Endothelial cell of umbilical vein (primary cell): ENCODE data around the gene TK2. TPM values are rescaled to one million over a fixed set of nuclear protein-coding genes. Genes with fewer than 3 reads are reported as not detected.

Experiments used
- BruUV-seq: library from RNA; stranded (reverse); fragments of 400-500 nt; replicated peaks from 2 replicates; lab custom pipeline; 2021; lab: Mats Ljungman, UMichigan
- CTCF ChIA-PET: fragments of 300-600, 350-600 bp; sonication (Branson Sonifier 250); formaldehyde crosslinking; loops from one replicate; lab custom pipeline; 2021; ENCODE audit warnings: antibody characterized with exemption, inconsistent platforms; lab: Charles Lee
- POLR2A ChIA-PET: fragments of 300-600, 350-600 bp; sonication (Branson Sonifier 250); formaldehyde crosslinking; loops from one replicate; lab custom pipeline; 2021; ENCODE audit warnings: antibody characterized with exemption, inconsistent platforms; lab: Charles Lee
- DNase-seq: peaks from one replicate; pipeline ENCODE4 v3.0.0-alpha.2; 2011; ENCODE audit warnings: low read depth, low spot score
- FAIRE-seq: peaks from 2 replicates; lab custom pipeline; 2011; peaks lifted over from hg19 to GRCh38; lab: Jason Lieb, UNC
- H2AFZ ChIP-seq: 2 replicates; pipeline ENCODE4 v1.6.0; 2012; ENCODE audit warnings: low read depth, low read length, control low read depth, inconsistent platforms
- H3K27ac ChIP-seq: 2 replicates; pipeline ENCODE4 v1.5.1; 2011; ENCODE audit warnings: low read depth, mild to moderate bottlenecking, control low read depth, low read length, moderate library complexity; ENCODE audit not compliant: insufficient read depth
- H3K27me3 ChIP-seq, 2 experiments: 2 replicates each; pipeline versions ENCODE4 v1.6.0 to v1.6.1; 2011; ENCODE audit warnings: low read length in 2 of 2, mixed read lengths in 1 of 2; ENCODE audit not compliant: control insufficient read depth in 2 of 2, insufficient read depth in 2 of 2
- H3K36me3 ChIP-seq, 2 experiments: 2 replicates in 1 of 2; 3 replicates in 1 of 2; pipeline ENCODE4 v1.5.1; 2011; ENCODE audit warnings: low read length in 2 of 2, mild to moderate bottlenecking in 1 of 2, moderate library complexity in 1 of 2; ENCODE audit not compliant: control insufficient read depth in 2 of 2, insufficient read depth in 2 of 2; ENCODE audit errors: extremely low read depth in 1 of 2
- H3K4me1 ChIP-seq: 3 replicates; pipeline ENCODE4 v1.5.1; 2011; ENCODE audit warnings: mild to moderate bottlenecking, low read length; ENCODE audit not compliant: control insufficient read depth, insufficient read depth; ENCODE audit errors: extremely low read depth
- H3K4me2 ChIP-seq: 2 replicates; pipeline ENCODE4 v1.6.1; 2011; ENCODE audit warnings: low read length, control low read depth, mixed read lengths; ENCODE audit not compliant: insufficient read depth
- H3K4me3 ChIP-seq, 3 experiments: fragments of 200-600 bp in 1 of 3; sonication (generic), shearing (Covaris generic) in 1 of 3; replicated peaks in 1 of 3; 2 replicates each; pipeline ENCODE4 v1.5.1; 2011 to 2016; ENCODE audit warnings: control low read depth in 3 of 3, low read length in 3 of 3, mild to moderate bottlenecking in 2 of 3, inconsistent platforms in 1 of 3, low read depth in 1 of 3, moderate library complexity in 1 of 3; ENCODE audit not compliant: insufficient read depth in 1 of 3
- H3K79me2 ChIP-seq: 2 replicates; pipeline ENCODE4 v1.6.0; 2012; ENCODE audit warnings: low read length, inconsistent platforms; ENCODE audit not compliant: control insufficient read depth, insufficient read depth
- H3K9ac ChIP-seq: replicated peaks from 2 replicates; pipeline ENCODE3; 2011; ENCODE audit warnings: low read length, control low read depth; ENCODE audit not compliant: insufficient read depth; ENCODE audit errors: extremely low read depth
- H3K9me1 ChIP-seq: replicated peaks from 3 replicates; pipeline ENCODE4 v1.6.0; 2011; ENCODE audit warnings: mild to moderate bottlenecking, low read length; ENCODE audit not compliant: control insufficient read depth, insufficient read depth; ENCODE audit errors: extremely low read depth
- H3K9me3 ChIP-seq: replicated peaks from 2 replicates; pipeline ENCODE4 v1.5.1; 2012; ENCODE audit warnings: low read length, inconsistent platforms; ENCODE audit not compliant: control insufficient read depth, insufficient read depth
- H4K20me1 ChIP-seq: replicated peaks from 2 replicates; pipeline ENCODE3; 2011; ENCODE audit warnings: mild to moderate bottlenecking, low read length; ENCODE audit not compliant: control insufficient read depth, insufficient read depth; ENCODE audit errors: extremely low read depth
- EZH2 ChIP-seq: IDR thresholded peaks from 2 replicates; pipeline ENCODE4 v1.6.1; 2012; ENCODE audit warnings: borderline replicate concordance, low read depth, mild to moderate bottlenecking, moderate library complexity, low read length, inconsistent platforms; ENCODE audit not compliant: severe bottlenecking
- FOS ChIP-seq: IDR thresholded peaks from 2 replicates; pipeline ENCODE4 v1.6.1; 2011; ENCODE audit warnings: mild to moderate bottlenecking, low read length, moderate library complexity, borderline replicate concordance; ENCODE audit not compliant: insufficient read depth
- GATA2 ChIP-seq: IDR thresholded peaks from 2 replicates; pipeline ENCODE4 v1.7.0; 2011; ENCODE audit warnings: low read depth, mild to moderate bottlenecking, moderate library complexity, mixed read lengths, low read length; ENCODE audit not compliant: insufficient read length, insufficient read depth
- JUN ChIP-seq: IDR thresholded peaks from 2 replicates; pipeline ENCODE4 v1.6.1; 2011; ENCODE audit warnings: borderline replicate concordance, low read depth; ENCODE audit not compliant: insufficient read length, insufficient read depth
- MYC ChIP-seq: IDR thresholded peaks from one replicate; pipeline ENCODE4 v1.6.1; 2011; ENCODE audit warnings: mild to moderate bottlenecking, low read depth, low read length
- POLR2A ChIP-seq: IDR thresholded peaks from 2 replicates; pipeline ENCODE4 v1.6.1; 2012; ENCODE audit warnings: low read depth, mild to moderate bottlenecking, control low read depth, low read length
- POLR2AphosphoS5 ChIP-seq: IDR thresholded peaks from 2 replicates; pipeline ENCODE4 v1.6.1; 2012; ENCODE audit warnings: low read depth, mild to moderate bottlenecking, control low read depth, low read length, moderate library complexity; ENCODE audit not compliant: insufficient read depth
- dilution Hi-C: fragments of 300-500 bp; cut with MboI; formaldehyde crosslinking; loops from one replicate; pipeline ENCODE4 v1.15.0; 2019; ENCODE audit warnings: low sequenced_read_pairs; ENCODE audit not compliant: extremely low pct_ligation_motif_present
- intact Hi-C: fragments of 100-400 bp; cut with micrococcal nuclease; formaldehyde crosslinking; loops from one replicate; pipeline ENCODE4 v1.10.0; 2022
- polyA plus RNA-seq, 4 experiments: library from polyadenylated mRNA; depleted of rRNA in 3 of 4; stranded (reverse) in 3 of 4; unstranded in 1 of 4; fragments of >200 nt; gene quantifications; 2 replicates each; pipeline versions ENCODE4 v1.2.1 to v1.2.3, GENCODE V29; 2011 to 2012; ENCODE audit warnings: missing spikeins in 1 of 4
- total RNA-seq: library from RNA; stranded (reverse); gene quantifications from 2 replicates; pipeline ENCODE4 v1.2.3, GENCODE V29; 2021
- TF ChIP-seq, protein P1 (sequence below), 2 donors: IDR thresholded peaks; 1 replicate in 1 of 2; 2 replicates in 1 of 2; pipeline ENCODE4 v1.5.1; 2011; ENCODE audit warnings: low read length in 2 of 2, mild to moderate bottlenecking in 2 of 2, moderate library complexity in 2 of 2, control low read depth in 1 of 2, inconsistent platforms in 1 of 2, low read depth in 1 of 2; ENCODE audit not compliant: insufficient read depth in 1 of 2; ENCODE audit errors: extremely low read depth in 1 of 2
- TF ChIP-seq, protein P2 (sequence below): IDR thresholded peaks from 2 replicates; pipeline ENCODE4 v1.6.1; 2011; ENCODE audit not compliant: insufficient read depth, insufficient read length

The TK2 gene
- total and polyA plus RNA-seq, 2 donors (not counting 3 experiments of a cell fraction or from before 2014, with no cell fraction given) = 12.1 to 25.2 TPM

- TF ChIP-seq MYC (no peak), GATA2 (no peak), EZH2 (no peak), FOS (no peak), JUN (no peak), POLR2A (no peak), POLR2AphosphoS5 (no peak)
- TF ChIP-seq, protein P1, sequence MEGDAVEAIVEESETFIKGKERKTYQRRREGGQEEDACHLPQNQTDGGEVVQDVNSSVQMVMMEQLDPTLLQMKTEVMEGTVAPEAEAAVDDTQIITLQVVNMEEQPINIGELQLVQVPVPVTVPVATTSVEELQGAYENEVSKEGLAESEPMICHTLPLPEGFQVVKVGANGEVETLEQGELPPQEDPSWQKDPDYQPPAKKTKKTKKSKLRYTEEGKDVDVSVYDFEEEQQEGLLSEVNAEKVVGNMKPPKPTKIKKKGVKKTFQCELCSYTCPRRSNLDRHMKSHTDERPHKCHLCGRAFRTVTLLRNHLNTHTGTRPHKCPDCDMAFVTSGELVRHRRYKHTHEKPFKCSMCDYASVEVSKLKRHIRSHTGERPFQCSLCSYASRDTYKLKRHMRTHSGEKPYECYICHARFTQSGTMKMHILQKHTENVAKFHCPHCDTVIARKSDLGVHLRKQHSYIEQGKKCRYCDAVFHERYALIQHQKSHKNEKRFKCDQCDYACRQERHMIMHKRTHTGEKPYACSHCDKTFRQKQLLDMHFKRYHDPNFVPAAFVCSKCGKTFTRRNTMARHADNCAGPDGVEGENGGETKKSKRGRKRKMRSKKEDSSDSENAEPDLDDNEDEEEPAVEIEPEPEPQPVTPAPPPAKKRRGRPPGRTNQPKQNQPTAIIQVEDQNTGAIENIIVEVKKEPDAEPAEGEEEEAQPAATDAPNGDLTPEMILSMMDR (IDR thresholded peaks at IDR 0.05; ENCODE audit: extremely low read depth in 1 of 2, insufficient read depth in 1 of 2, low read depth in 1 of 2, low read length in 2 of 2) = no peak
- TF ChIP-seq, protein P2, sequence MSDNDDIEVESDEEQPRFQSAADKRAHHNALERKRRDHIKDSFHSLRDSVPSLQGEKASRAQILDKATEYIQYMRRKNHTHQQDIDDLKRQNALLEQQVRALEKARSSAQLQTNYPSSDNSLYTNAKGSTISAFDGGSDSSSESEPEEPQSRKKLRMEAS = no peak
- Histone ChIP-seq H3K27me3 (no peaks in the 10 kb centered on the region), H3K36me3 (no peaks in the 10 kb centered on the region), H4K20me1 (no peaks in the 10 kb centered on the region), H3K4me2 (no peak overlapping the region), H3K9ac (no peak overlapping the region), H3K9me1 (no peaks in the 10 kb centered on the region), H3K27ac (no peak overlapping the region), H3K9me3 (no peaks in the 10 kb centered on the region), H3K4me1 (peaks cover 2% of the 10 kb centered on the region), H3K79me2 (no peaks in the 10 kb centered on the region), H3K4me3 (no peak overlapping the region), H2AFZ (no peak overlapping the region)
- FAIRE-seq (no peak), DNase-seq (no peak)
- no TSS peak for BruUV-seq
- CTCF ChIA-PET = interaction anchor here (1.3 to 4.7 kb wide), 5 partner anchors 13 to 78 kb away, joined by 3 to 28 read pairs (median 4); no protein-coding TSS in a partner anchor
- dilution Hi-C loops = no loop called here
- POLR2A ChIA-PET = no interaction called here
- intact Hi-C loops = loop anchor here (5.0 kb wide), 1 partner anchor 127 kb away; no protein-coding TSS in a partner anchor
Measured at GRCh38 chr16:66484453-66485213, 65.3 kb downstream of the TK2 start.
